ENCODE measurements around the gene FER.

- TF ChIP-seq EZH2phosphoT487 (IDR thresholded peaks at IDR 0.05; ENCODE audit: borderline replicate concordance, low read length) (no peak), CTCF (conservative IDR thresholded peaks at IDR 0.05; ENCODE audit: low read depth, low read length) (no peak), EZH2 (IDR thresholded peaks at IDR 0.05; ENCODE audit: low read length, unreplicated experiment) (no peak)
Observed at GRCh38 chr5:108947164-108947563, 199.5 kb downstream of the FER start.
